GM21528 (cell line): Measurements from ENCODE around the gene KCNJ9.

Experiments
- ATAC-seq: cut with Tn5 transposase; IDR thresholded peaks from one replicate; pipeline ENCODE4 v1.9.1; 2021; ENCODE audit warnings: mild to moderate bottlenecking, moderate library complexity; ENCODE audit not compliant: unreplicated experiment, low FRiP score

Gene KCNJ9

DNA sequence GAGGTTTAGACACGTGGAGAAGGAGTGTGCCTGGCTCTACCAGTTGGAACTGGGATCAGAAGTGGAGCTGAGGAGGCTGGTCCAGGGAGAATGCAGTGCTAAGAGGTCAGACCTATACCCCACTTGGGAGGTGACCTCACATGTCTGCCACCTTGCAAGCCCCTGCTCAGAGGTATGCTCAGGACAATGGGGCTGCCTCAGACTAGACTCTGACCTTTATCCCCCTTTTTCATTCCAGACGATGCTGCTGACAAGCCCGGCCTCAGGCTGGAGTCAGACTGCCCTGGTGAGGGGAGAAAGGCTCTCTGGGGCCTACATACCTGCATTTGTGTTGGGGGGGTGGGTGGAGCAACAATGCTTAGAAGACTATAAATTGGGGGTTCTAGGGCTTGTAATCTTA is 16.6 kb upstream of the KCNJ9 start:
- ATAC-seq, result no peak

- ATAC-seq, result no peak
Observed at GRCh38 chr1:160066829-160067745, 14.3 kb upstream of the KCNJ9 start.

DNA sequence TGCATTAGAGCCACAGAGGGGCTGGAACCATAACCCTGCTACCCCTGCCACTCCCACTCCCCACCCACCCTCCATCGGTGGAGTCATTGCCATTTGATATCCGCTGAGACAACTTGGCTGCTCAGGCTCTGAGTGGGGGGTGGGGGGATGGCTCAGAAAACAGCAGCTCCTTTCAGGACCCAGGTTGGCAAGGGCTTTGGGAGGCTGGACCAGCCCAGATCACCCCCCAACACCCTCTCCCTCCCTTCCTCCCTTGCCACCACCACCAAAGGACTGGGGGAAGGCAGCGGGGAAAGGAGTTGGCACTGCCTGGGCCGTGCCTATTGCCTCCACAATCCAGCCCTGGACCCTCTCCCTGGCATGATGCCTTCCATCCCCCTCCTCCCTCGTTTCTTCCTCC is 13.1 kb upstream of the KCNJ9 start:
- ATAC-seq, result no peak

DNA sequence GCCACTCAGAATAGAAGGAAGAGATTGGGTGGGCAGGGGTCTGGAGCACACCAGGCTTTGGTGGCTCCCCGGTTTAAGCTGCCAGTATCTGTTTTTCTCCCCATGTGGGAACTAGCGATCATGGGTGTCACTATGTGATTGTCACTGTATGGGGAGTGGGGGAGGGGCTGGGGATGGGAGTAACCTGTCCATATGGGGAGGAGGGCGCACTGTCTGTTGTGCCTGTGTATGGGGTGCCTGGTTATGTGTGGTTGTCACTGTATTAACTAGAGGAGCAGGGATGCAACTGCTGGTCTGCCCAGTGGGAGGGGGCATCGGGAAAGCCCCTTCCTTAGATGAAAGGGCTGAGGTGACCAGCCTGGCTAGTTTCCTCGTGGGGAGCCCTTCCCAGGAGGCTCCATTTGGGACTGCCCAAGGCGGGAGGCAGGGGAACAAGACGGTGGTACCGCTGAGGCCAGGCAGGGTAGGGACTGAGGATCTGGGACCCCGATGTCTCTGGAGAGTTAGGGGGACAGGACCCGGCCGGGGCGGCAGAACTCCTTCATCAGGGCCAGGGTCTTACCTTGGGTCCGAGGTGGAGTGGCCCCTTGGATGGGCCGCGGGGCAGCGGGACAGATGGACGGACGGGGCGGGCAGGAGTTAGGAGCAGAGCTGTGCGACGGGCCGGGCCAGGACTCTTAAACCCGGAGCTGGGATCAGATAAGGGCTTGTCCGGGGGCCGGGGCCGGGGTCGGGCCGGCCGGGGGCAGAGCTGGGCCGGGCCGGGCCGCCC is 11.7 kb upstream of the KCNJ9 start, which contains the start of gene KCNJ10:
TSS of gene KCNJ10 (minus strand) at position 701 of the 772 bp plus-strand sequence. CDS start 27,628 bp downstream, outside the sequence.
- ATAC-seq, result no peak

DNA sequence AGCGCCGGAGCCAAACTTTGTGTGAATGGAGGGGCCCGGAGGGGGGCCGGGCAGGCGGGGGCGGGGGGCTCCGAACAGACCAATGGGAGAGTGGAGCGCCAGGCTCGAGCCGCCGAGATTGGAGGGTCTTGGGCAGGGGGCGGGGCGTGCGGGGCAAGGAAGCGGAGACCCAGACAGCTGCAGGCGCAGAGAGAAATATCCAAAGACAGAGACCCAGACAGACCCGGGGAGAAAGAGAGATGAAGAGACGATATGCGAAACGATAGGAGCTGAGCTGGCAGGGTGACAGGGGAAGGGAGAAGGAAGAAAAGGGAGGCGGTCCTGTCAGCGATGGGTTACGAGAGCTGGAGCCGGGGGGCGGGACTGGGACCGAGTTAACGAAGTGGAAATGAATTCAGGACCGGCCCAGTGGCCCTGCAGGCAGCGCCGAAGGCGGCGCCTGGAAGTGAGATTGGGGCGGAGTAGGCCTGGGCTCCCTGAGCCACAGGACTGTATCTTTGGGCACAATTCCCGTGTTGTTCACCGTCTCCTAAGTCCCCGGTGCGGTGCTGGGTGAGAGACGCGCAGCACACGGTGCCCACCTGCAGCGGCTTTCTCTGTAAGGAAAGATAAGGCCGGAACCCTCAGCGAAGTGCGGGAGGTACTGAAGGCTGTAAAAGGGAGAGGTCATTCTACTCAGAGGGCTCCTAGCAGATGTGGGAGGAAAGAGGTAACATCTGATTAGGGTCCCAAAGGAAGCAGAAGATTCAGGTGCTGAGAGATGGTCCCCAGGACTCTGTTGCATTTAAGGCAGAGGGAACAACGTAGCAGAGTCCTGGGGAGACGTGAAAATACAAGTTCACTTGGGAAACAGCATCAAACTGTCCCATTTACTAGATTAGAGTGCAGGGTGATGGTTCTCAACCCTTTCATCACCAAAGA is 10.8 kb upstream of the KCNJ9 start:
- peak; percentile 47 for ATAC-seq

GRCh38 chr1:160071289-160071688 is 10.0 kb upstream of the KCNJ9 start:
- ATAC-seq, result no peak

- no peak for ATAC-seq
Observed at GRCh38 chr1:160074865-160075264, 6.5 kb upstream of the KCNJ9 start.

- ATAC-seq, result no peak
Observed at GRCh38 chr1:160075836-160076235, 5.5 kb upstream of the KCNJ9 start.

GRCh38 chr1:160076295-160076694 is 5.0 kb upstream of the KCNJ9 start:
- ATAC-seq, result no peak

- no peak for ATAC-seq
Observed at GRCh38 chr1:160077486-160077885, 3.9 kb upstream of the KCNJ9 start.

GRCh38 chr1:160078512-160079195 is 2.7 kb upstream of the KCNJ9 start:
- no peak for ATAC-seq

DNA sequence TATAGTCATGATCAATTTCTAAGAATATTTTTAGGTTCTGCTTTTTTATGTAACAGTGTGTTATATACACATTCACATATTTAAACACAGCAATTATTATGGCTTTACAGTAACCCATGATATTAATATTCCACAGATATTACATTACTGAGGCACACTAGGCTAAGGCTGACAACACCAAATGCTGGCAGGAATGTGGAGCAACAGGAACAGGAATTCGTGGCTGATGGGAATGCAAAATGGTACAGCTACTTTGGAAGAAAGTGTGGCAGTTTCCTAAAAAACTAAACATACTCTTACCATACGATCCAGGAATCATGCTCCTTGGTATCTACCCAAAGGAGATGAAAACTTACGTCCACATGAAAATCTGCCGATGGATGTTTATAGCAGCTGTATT is 1.9 kb upstream of the KCNJ9 start:
- no peak for ATAC-seq

DNA sequence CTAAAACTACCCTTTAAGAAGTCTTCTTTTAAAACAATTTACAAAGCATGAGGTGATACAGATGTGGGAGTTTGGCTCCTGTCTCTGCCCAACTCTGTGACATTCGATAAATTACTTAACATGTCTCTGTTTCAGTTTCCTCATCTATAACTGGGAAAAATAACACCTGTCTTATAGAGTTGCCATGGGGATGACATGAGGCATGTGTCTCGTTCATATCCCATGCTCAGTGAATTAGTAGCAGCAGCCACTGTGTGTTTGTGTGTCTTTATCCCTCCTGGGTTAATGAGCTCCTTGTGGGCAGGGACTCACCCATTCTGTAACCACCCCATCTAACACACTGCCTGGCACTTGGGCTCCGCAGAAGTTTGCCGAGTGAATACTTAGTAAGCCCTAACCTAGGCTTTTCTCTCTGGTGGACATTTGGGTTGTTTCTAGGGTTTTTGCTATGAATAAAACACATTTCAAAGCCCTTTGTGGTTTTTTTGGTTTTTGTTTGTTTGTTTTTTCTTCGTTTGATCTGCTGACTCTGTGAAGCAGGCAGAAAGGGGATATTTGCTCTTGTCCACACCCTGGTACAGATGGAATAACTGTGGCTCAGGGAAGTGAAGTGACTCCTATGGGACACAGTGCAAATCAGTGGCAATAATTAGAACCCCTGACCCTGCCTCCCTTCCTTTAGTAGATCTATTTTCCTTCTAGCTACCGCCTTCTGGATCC is 797 bp upstream of the KCNJ9 start:
- no peak for ATAC-seq

DNA sequence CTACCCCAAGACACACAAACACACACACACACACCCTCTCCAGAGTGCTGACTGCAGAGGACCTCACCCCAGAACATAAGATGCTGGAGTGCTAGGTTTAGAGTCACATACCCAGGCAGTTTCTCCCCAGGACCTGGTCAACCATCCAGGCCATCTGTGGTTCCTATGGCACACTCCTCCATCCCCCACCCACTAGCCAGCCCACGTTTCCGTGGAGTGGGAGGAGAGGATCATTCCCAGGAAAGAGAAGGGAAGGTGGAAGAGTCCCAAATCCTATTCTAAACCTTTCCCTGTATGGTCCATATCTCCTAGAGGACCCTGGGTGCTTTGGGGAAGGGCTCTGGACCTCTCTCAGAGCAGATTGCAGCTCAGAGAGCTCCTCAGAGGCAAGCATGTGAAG is 1.1 kb downstream of the KCNJ9 start:
- ATAC-seq, result no peak

DNA sequence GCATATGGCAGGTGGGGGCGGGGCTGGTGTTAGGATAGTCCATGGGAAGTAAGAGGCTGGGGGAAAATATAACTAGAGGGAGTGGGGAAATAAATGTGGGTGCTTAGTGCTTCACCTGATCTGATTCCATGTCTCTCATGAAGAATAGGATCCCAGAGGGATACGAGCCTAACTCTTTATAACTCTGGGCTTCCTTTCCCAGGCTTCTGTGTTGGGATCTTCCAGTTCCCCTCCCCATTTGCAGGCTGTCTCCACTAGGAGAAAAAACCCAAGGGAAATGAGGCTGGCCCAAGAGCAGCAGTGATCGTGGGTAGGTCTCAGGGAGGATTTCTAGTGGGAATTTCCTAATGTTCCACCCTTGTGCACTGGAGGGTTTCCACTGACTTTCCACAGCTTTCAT is 1.6 kb downstream of the KCNJ9 start:
- ATAC-seq, result no peak

- ATAC-seq, result no peak
Observed at GRCh38 chr1:160083968-160084770, 2.8 kb downstream of the KCNJ9 start.

GRCh38 chr1:160084771-160085321 is 3.5 kb downstream of the KCNJ9 start:
- ATAC-seq, result no peak
